ENCODE results near the gene LYZL1.

GRCh38 chr10:29327746-29328102, 38.9 kb downstream of the LYZL1 start:
- no peak for TF ChIP-seq CTCF (IDR thresholded peaks at IDR 0.05)
- no peak for TF ChIP-seq POLR2A (IDR thresholded peaks at IDR 0.05)
